ENCODE results near the gene CLNK.

- TF ChIP-seq CTCF (IDR thresholded peaks at IDR 0.05; ENCODE audit: low read depth, low read length, poor library complexity, severe bottlenecking) (no peak), EZH2phosphoT487 (IDR thresholded peaks at IDR 0.05; ENCODE audit: borderline replicate concordance, low read length) (no peak)
Measured at GRCh38 chr4:10629394-10629793, 55.2 kb downstream of the CLNK start.

Data from DOHH2 (cell line).